Heart left ventricle (tissue), 16 donors: Measurements from ENCODE around the gene ABTB1. TPM values are rescaled to one million over a fixed set of nuclear protein-coding genes. Genes with fewer than 3 reads are reported as not detected.
A peak's percentile ranks its signal among the peaks of the same experiment; 100 is the strongest.

Experiments
- ATAC-seq, 4 donors: fragments of 200-7000 bp; cut with Tn5 transposase; one replicate each; pipeline ENCODE4 v1.9.1; 2020 to 2022; ENCODE audit warnings: moderate library complexity in 4 of 4, mild to moderate bottlenecking in 3 of 4, moderate number of reproducible peaks in 1 of 4
- DNase-seq, 5 donors: peaks; one replicate each; pipeline ENCODE4 v3.0.0-alpha.2; 2020
- H3K27ac ChIP-seq, 12 donors: fragments of 200-600 bp; sonication (generic) in 4 of 12; one replicate each; pipeline versions ENCODE4 v1.5.0 to v1.8.0; 2016 to 2022; ENCODE audit warnings: mild to moderate bottlenecking in 2 of 12
- H3K27me3 ChIP-seq, 9 donors: fragments of 200-600 bp; sonication (generic) in 2 of 9; one replicate each; pipeline versions ENCODE4 v1.5.1 to v1.8.0; 2016 to 2022; ENCODE audit warnings: mild to moderate bottlenecking in 3 of 9
- H3K36me3 ChIP-seq, 9 donors: fragments of 200-600 bp; sonication (generic) in 2 of 9; one replicate each; pipeline versions ENCODE4 v1.5.0 to v1.8.0; 2018 to 2022; ENCODE audit warnings: mild to moderate bottlenecking in 2 of 9
- H3K4me1 ChIP-seq, 12 donors: fragments of 200-600 bp; sonication (generic) in 4 of 12; one replicate each; pipeline versions ENCODE4 v1.5.0 to v1.8.0; 2016 to 2022; ENCODE audit warnings: mild to moderate bottlenecking in 3 of 12
- H3K4me3 ChIP-seq, 12 donors: fragments of 200-600 bp; sonication (generic) in 4 of 12; one replicate each; pipeline versions ENCODE4 v1.5.0 to v1.8.0; 2017 to 2022; ENCODE audit warnings: mild to moderate bottlenecking in 9 of 12, moderate library complexity in 4 of 12
- H3K9me3 ChIP-seq, 12 donors: fragments of 200-600 bp; sonication (generic) in 4 of 12; one replicate each; pipeline versions ENCODE4 v1.5.0 to v1.8.0; 2016 to 2022; ENCODE audit warnings: mild to moderate bottlenecking in 1 of 12
- POLR2A ChIP-seq, 2 donors: fragments of 450-650 bp; IDR thresholded peaks; one replicate each; pipeline ENCODE4 v1.6.1; 2017; ENCODE audit warnings: antibody characterized with exemption in 2 of 2, mild to moderate bottlenecking in 2 of 2, moderate library complexity in 2 of 2
- WGBS, 4 donors: extraction: QIAGEN DNeasy Blood & Tissue Kit in 2 of 4; methylation state at CpG; one replicate each; pipeline versions ENCODE4 v1.1.5 to v1.1.7; 2013 to 2018; 5-methylcytosine and 5-hydroxymethylcytosine counted together
- intact Hi-C, 10 donors: fragments of 100-400 bp; cut with DNase I; formaldehyde crosslinking; loops; one replicate each; pipeline versions ENCODE4 v1.11.1 to v1.14.2; 2022
- polyA plus RNA-seq, 2 donors: library from polyadenylated mRNA; stranded (reverse); fragments of 200-250 nt; gene quantifications; one replicate each; pipeline ENCODE4 v1.2.3, GENCODE V29; 2013
- total RNA-seq, 9 donors: library from RNA; depleted of rRNA in 2 of 9; stranded (reverse); fragments of >200 nt in 2 of 9; fragmentation: NEBNext Ultra II Directional in 3 of 9; extraction: Animal tissue kit (Norgen Biotek cat#: 25700) in 3 of 9; gene quantifications; one replicate each; pipeline versions ENCODE4 v1.1.0 to v1.2.4, GENCODE V29; 2016 to 2023
- TF ChIP-seq, protein P1 (sequence below), 12 donors: fragments of 200-600 bp; sonication (generic) in 4 of 12; IDR thresholded peaks; one replicate each; pipeline versions ENCODE4 v1.5.0 to v1.8.0; 2018 to 2022; ENCODE audit warnings: antibody characterized with exemption in 12 of 12, mild to moderate bottlenecking in 5 of 12
- donor health status: ischemic (EF 13 %, LVEDD 7.1; RV severe dilation, severe dysfunction).
- donor health status: healthy with polysubstance abuse.
- donor health status: DM: no; HTN: yes; CAD: no.
- donor health status: DM: no; HTN: no; CAD: no.
- donor health status: ischemic (EF 25% LVEDD 6.9; RV normal size, moderate dysfunction).
- donor health status: ischemic (EF 25% LVEDD 5.7; RV mildly dilated, moderate dysfunction).
- donor health status: healthy.
- donor health status: DM: yes; HTN: yes; CAD: no.
- donor health status: ischemic (EF 35%, LVEDD 5.7; RV mildly dilated, moderate dysfunction).
- donor health status: nonischemic (EF 11% LVEDD 7.7; RV severe dilation, severe dysfunction).
- donor health status: DM: yes; HTN: yes; CAD: no.
- donor health status: PGD.
- donor health status: ischemic (EF 29% LVEDD 5.4; RV normal size, mild dysfunction).
- donor health status: nonischemic (EF 23%, LVEDD 6.1; RV moderate dilation, normal function).

ABTB1 gene
- total and polyA plus RNA-seq, 11 donors: 15.4 to 39.3 (median 30.9) TPM

DNA sequence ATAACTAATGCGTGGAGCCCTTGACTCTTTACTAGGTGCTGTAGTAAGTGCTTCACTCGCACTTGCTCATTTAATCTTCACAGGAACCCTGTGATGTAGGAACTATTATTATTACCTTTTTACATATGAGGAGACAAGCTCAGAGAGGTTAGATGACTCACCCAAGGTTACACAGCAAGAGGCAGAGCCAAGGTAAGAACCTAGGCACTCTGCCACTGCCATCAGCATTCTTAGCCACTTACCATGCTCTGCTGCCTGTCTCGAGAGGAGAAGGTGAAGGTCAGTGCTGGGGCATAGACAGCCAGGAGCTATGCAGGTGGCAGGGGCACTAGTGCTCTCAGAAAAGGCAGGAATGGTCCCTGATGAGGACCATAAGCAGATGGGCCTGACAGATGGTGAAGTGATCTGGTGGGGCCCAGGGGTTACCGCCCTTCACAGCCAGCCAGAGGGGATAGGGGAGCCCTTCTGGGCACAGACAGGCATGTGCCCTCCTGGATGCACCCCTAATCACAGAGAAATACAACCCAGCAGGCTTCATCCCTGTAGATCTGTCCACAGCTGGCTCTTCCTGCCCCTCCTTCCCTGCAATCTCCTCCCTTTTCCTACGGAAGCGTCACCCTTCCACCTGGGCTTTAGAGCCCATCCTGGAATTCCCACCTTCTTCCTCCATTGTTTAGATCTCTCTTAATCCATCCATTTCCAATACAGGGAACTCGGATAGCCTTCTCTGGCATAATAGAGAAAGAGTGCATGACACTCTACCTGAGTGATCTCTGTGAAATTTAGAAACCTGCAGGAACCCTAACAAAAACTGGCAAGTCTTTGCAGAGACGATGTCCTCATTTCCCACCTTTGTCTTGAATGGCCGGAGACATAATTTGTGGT, 26.9 kb downstream of the ABTB1 start:
- WGBS, 4 donors: 57 to 67% (median 64%) methylated on average over 9 of the region's 9 CpGs
- Histone ChIP-seq H3K9me3 (peaks cover 0 to 6% (median 0%) of the 10 kb centered on the region in 12 donors), H3K4me1 (peaks cover 17 to 87% (median 73%) of the 10 kb centered on the region in 12 donors), H3K27me3 (no peaks in the 10 kb centered on the region), H3K27ac (peak overlapping the region; percentile 88 to 98 (median 93)), H3K36me3 (peaks cover 0 to 9% (median 3%) of the 10 kb centered on the region in 9 donors), H3K4me3 (no peak overlapping the region)
- no peak for TF ChIP-seq POLR2A (IDR thresholded peaks at IDR 0.05)
- TF ChIP-seq, protein P1, sequence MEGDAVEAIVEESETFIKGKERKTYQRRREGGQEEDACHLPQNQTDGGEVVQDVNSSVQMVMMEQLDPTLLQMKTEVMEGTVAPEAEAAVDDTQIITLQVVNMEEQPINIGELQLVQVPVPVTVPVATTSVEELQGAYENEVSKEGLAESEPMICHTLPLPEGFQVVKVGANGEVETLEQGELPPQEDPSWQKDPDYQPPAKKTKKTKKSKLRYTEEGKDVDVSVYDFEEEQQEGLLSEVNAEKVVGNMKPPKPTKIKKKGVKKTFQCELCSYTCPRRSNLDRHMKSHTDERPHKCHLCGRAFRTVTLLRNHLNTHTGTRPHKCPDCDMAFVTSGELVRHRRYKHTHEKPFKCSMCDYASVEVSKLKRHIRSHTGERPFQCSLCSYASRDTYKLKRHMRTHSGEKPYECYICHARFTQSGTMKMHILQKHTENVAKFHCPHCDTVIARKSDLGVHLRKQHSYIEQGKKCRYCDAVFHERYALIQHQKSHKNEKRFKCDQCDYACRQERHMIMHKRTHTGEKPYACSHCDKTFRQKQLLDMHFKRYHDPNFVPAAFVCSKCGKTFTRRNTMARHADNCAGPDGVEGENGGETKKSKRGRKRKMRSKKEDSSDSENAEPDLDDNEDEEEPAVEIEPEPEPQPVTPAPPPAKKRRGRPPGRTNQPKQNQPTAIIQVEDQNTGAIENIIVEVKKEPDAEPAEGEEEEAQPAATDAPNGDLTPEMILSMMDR (IDR thresholded peaks at IDR 0.05): no peak
- ATAC-seq (no peak), DNase-seq (peak in 3 of 5 donors; percentile 8 to 28 (median 27))
- intact Hi-C loops: loop anchor here in 8 of 10 donors (1.0 to 5.0 kb wide), 7 partner anchors 15 to 123 kb away; partner anchors contain the start of gene MGLL (in 2 of the 8)

DNA sequence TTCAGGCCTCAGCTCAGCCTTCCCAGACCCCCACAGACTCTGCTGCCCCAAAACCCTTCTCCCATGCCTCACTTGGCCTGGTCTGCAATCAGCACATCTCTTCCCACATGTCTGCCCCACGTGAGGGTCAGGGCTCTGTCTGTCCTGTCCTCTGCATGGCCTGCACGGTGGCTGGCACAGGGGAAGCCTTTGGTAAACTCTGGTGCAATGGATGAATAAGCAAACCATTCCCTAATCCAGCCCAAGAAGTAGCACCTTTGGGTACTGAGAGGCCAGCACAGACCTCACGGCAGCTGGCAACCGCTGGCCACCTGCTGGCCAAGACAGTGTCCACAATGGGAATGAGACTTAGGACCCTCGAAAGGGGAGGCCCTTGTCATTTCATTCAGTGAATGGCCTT, 27.7 kb downstream of the ABTB1 start:
- Histone ChIP-seq H3K27ac (peak overlapping the region; percentile 88 to 98 (median 93)), H3K36me3 (peaks cover 0 to 14% (median 3%) of the 10 kb centered on the region in 9 donors), H3K27me3 (no peaks in the 10 kb centered on the region), H3K4me3 (no peak overlapping the region), H3K9me3 (peaks cover 0 to 6% (median 0%) of the 10 kb centered on the region in 12 donors), H3K4me1 (peaks cover 17 to 85% (median 73%) of the 10 kb centered on the region in 12 donors)
- WGBS, 4 donors: 67 to 81% (median 75%) methylated on average over 5 of the region's 5 CpGs
- DNase-seq: peak in 3 of 5 donors; percentile 15 to 33 (median 23)
- TF ChIP-seq POLR2A (IDR thresholded peaks at IDR 0.05): no peak
- TF ChIP-seq, protein P1 (IDR thresholded peaks at IDR 0.05): no peak
- ATAC-seq: no peak
- intact Hi-C loops: loop anchor here in 4 of 10 donors (2.0 to 5.0 kb wide), 4 partner anchors 14 to 47 kb away; no protein-coding TSS in a partner anchor

DNA sequence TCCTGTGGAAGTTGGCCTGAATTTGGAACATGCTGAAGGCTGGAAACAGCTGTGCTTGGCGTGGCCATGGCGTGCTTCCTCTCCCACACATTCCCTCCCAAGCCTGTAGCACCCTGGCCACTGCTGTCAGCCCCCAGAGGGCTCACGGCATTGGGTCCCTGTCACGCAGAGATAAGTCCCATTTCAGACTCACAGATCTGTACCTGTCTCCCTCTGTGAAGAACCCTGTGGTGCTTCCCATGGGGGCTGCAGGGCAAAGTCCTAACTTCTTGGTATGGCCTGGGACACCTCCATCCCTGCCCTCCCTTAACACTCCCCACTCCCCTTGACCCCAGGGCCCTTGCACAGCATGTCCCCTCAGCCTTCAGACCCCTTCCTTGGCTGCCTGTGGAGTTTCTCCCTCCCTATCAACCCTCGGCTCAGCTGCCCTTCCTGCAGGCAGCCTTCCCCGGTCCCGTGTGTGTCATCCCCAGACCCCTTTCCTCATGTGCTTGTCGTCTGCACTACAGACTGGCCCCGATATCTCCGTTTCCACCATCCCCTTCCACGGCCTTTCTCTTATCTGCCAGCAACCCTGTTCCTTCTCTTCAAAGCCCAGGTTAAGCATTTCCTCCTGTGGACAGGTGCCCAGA, 28.6 kb downstream of the ABTB1 start:
- Histone ChIP-seq H3K27me3 (no peaks in the 10 kb centered on the region), H3K4me3 (no peak overlapping the region), H3K27ac (peak overlapping the region; percentile 76 to 98 (median 93)), H3K4me1 (peaks cover 17 to 86% (median 69%) of the 10 kb centered on the region in 12 donors), H3K36me3 (peaks cover 0 to 20% (median 11%) of the 10 kb centered on the region in 9 donors), H3K9me3 (peaks cover 0 to 6% (median 0%) of the 10 kb centered on the region in 12 donors)
- DNase-seq (peak; percentile 70 to 76 (median 72)), ATAC-seq (peak in 2 of 4 donors; percentile 6 to 56)
- WGBS, 4 donors: 48 to 65% (median 52%) methylated on average over 11 of the region's 11 CpGs
- TF ChIP-seq, protein P1 (IDR thresholded peaks at IDR 0.05): no peak
- TF ChIP-seq POLR2A (IDR thresholded peaks at IDR 0.05): no peak
- intact Hi-C loops: loop anchor here in 4 of 10 donors (2.0 to 5.0 kb wide), 4 partner anchors 13 to 46 kb away; no protein-coding TSS in a partner anchor
